Spinal cord (tissue), 10 donors: ENCODE data around the gene FAM217B. TPM values are rescaled to one million over a fixed set of nuclear protein-coding genes. Genes with fewer than 3 reads are reported as not detected.
A peak's percentile ranks its signal among the peaks of the same experiment; 100 is the strongest.

Source experiments
- DNase-seq, 6 donors: peaks; one replicate each; pipeline versions ENCODE4 v3.0.0 to v3.0.0-alpha.2; 2013 to 2015; ENCODE audit warnings: low spot score in 6 of 6, low read depth in 4 of 6
- H3K27ac ChIP-seq: one replicate; pipeline ENCODE4 v1.5.1; 2013; ENCODE audit warnings: low read depth, low read length, control low read depth
- H3K27me3 ChIP-seq: one replicate; pipeline ENCODE4 v1.6.1; 2013; ENCODE audit warnings: low read length; ENCODE audit not compliant: control insufficient read depth, insufficient read depth
- H3K36me3 ChIP-seq: one replicate; pipeline ENCODE4 v1.6.1; 2013; ENCODE audit warnings: low read length; ENCODE audit not compliant: control insufficient read depth, insufficient read depth
- H3K4me1 ChIP-seq: one replicate; pipeline ENCODE4 v1.6.1; 2013; ENCODE audit warnings: low read length; ENCODE audit not compliant: control insufficient read depth, insufficient read depth
- H3K4me3 ChIP-seq: one replicate; pipeline ENCODE4 v1.5.1; 2013; ENCODE audit warnings: low read depth, low read length, control low read depth
- H3K9me3 ChIP-seq: one replicate; pipeline ENCODE4 v1.6.1; 2013; ENCODE audit warnings: low read length; ENCODE audit not compliant: control insufficient read depth, insufficient read depth
- WGBS: methylation state at CpG from one replicate; pipeline ENCODE4 v1.1.5; 2013; ENCODE audit warnings: missing lambda C conversion rate; ENCODE audit not compliant: insufficient coverage; 5-methylcytosine and 5-hydroxymethylcytosine counted together
- long read RNA-seq, 4 donors: transcript quantifications; one replicate each; lab custom pipeline, GENCODE V29; 2026
- polyA plus RNA-seq, 2 donors: library from polyadenylated mRNA; unstranded; fragments of 120-200 nt; gene quantifications; one replicate each; pipeline ENCODE4 v1.2.1, GENCODE V29; 2013; ENCODE audit not compliant: insufficient read length in 2 of 2
- total RNA-seq, 2 donors: library from RNA; depleted of rRNA in 1 of 2; stranded (reverse); fragments of 120-200 nt in 1 of 2; fragments of >200 nt in 1 of 2; gene quantifications; one replicate each; pipeline versions ENCODE4 v1.2.3 to v1.2.4, GENCODE V29; 2013 to 2014
- donor health status: healthy.

FAM217B gene, protein sequence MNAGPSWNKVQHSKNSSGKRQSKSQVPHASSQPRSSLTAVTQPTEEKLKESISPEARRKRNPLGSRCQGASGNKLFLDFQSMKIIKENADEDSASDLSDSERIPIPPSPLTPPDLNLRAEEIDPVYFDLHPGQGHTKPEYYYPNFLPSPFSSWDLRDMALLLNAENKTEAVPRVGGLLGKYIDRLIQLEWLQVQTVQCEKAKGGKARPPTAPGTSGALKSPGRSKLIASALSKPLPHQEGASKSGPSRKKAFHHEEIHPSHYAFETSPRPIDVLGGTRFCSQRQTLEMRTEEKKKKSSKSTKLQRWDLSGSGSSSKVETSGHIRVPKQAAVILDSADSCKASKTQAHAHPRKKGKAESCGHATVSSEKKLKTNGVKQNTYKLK
- total RNA-seq (10 to 100 TPM; 11.9 to 18.2 TPM), polyA plus RNA-seq (10 to 100 TPM; 23.2 to 30.4 TPM)
- long read RNA-seq, donor 1, full-length matches to known transcripts, result 10 of 10 reads
- long read RNA-seq, donor 1, partial matches to known transcripts, result 0 of 10 reads
- long read RNA-seq, donor 1, other reads (novel, unspliced or antisense), result 0 of 10 reads
- long read RNA-seq, donor 2, full-length matches to known transcripts, result 7 of 7 reads
- long read RNA-seq, donor 2, partial matches to known transcripts, result 0 of 7 reads
- long read RNA-seq, donor 2, other reads (novel, unspliced or antisense), result 0 of 7 reads
- long read RNA-seq, donor 3, full-length matches to known transcripts, result 11 of 11 reads
- long read RNA-seq, donor 3, partial matches to known transcripts, result 0 of 11 reads
- long read RNA-seq, donor 3, other reads (novel, unspliced or antisense), result 0 of 11 reads
- long read RNA-seq, donor 4, full-length matches to known transcripts, result 8 of 8 reads
- long read RNA-seq, donor 4, partial matches to known transcripts, result 0 of 8 reads
- long read RNA-seq, donor 4, other reads (novel, unspliced or antisense), result 0 of 8 reads

- no peaks in the 10 kb centered on the region for H3K27me3 ChIP-seq
- no peaks in the 10 kb centered on the region for H3K9me3 ChIP-seq
- H3K4me3 ChIP-seq, result peak within 1 kb of the TSS; percentile 83
- DNase-seq, result peak; percentile 76 to 97 (median 88)
- WGBS, result 0% methylated on average over 57 of the region's 57 CpGs
- H3K27ac ChIP-seq, result peak within 1 kb of the TSS; percentile 96
- H3K36me3 ChIP-seq, result peaks cover 17% of the 10 kb centered on the region
- H3K4me1 ChIP-seq, result peaks cover 30% of the 10 kb centered on the region
Measured at GRCh38 chr20:59940129-59940955, at the start of gene FAM217B, which contains the start of gene PPP1R3D. Gene FAM217B, plus strand, starts transcription at chr20:59940389. Its CDS starts 3,555 bp downstream, at chr20:59943944. Gene PPP1R3D, minus strand, starts transcription at chr20:59940305. Its CDS starts 374 bp downstream, at chr20:59939931.

DNA sequence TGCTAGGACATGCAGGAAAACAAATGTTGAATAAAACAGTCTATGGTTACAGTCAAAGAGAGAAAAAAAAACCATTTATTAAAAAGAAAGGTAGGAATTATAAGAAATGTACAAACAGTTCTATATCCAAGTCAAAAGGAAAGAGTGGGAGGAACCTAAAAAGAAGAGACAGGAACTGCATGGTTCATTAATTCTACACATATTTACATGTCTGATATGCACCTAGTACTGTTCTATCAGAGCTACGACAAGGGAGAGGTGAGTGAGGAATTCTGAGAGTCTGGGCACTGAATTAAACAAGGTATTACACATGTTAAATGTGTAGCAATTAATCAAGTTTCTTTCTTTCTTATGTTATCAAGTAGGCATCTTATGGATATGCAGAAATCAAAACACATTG is 48.6 kb upstream of the FAM217B start:
- H3K27me3 ChIP-seq, result no peaks in the 10 kb centered on the region
- H3K9me3 ChIP-seq, result no peaks in the 10 kb centered on the region
- H3K36me3 ChIP-seq, result no peaks in the 10 kb centered on the region
- DNase-seq, result no peak
- no peak overlapping the region for H3K27ac ChIP-seq
- no peak overlapping the region for H3K4me3 ChIP-seq
- WGBS, result no CpG with 5 or more reads among the region's 1 CpG
- H3K4me1 ChIP-seq, result no peaks in the 10 kb centered on the region

DNA sequence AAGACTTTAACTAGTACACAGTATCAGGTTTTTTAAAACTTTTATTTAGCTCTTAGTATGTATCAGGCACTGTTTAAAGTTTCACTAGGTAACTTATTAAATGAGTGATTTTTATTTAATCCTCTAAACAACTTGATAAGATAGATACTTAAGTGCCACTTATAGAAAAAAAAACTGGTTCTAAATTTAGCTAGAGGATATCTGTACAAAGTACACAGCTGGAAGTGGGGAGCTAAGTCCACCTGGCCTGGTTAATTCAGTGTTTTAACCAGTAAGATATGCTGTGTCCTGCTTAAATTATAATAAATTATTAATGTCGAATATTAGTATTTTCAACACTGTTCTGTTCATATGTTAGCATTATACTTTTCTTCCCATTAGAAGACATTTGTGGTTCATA is 44.3 kb upstream of the FAM217B start:
- no peak overlapping the region for H3K27ac ChIP-seq
- no peaks in the 10 kb centered on the region for H3K9me3 ChIP-seq
- no peak overlapping the region for H3K4me3 ChIP-seq
- H3K27me3 ChIP-seq, result no peaks in the 10 kb centered on the region
- no CpG with 5 or more reads among the region's 1 CpG for WGBS
- no peaks in the 10 kb centered on the region for H3K4me1 ChIP-seq
- no peaks in the 10 kb centered on the region for H3K36me3 ChIP-seq
- DNase-seq, result no peak

- no peak for DNase-seq
- no peaks in the 10 kb centered on the region for H3K9me3 ChIP-seq
- H3K36me3 ChIP-seq, result no peaks in the 10 kb centered on the region
- no peaks in the 10 kb centered on the region for H3K27me3 ChIP-seq
- no peak overlapping the region for H3K27ac ChIP-seq
- no peaks in the 10 kb centered on the region for H3K4me1 ChIP-seq
- 100% methylated on average over 1 of the region's 3 CpGs for WGBS
- H3K4me3 ChIP-seq, result no peak overlapping the region
Measured at GRCh38 chr20:59902470-59902869, 37.7 kb upstream of the FAM217B start.

GRCh38 chr20:59903621-59904020 is 36.6 kb upstream of the FAM217B start:
- H3K4me3 ChIP-seq, result no peak overlapping the region
- H3K27ac ChIP-seq, result no peak overlapping the region
- no CpG with 5 or more reads among the region's 1 CpG for WGBS
- H3K27me3 ChIP-seq, result no peaks in the 10 kb centered on the region
- H3K9me3 ChIP-seq, result no peaks in the 10 kb centered on the region
- no peaks in the 10 kb centered on the region for H3K4me1 ChIP-seq
- DNase-seq, result peak in 1 of 6 donors; percentile 8
- no peaks in the 10 kb centered on the region for H3K36me3 ChIP-seq

DNA sequence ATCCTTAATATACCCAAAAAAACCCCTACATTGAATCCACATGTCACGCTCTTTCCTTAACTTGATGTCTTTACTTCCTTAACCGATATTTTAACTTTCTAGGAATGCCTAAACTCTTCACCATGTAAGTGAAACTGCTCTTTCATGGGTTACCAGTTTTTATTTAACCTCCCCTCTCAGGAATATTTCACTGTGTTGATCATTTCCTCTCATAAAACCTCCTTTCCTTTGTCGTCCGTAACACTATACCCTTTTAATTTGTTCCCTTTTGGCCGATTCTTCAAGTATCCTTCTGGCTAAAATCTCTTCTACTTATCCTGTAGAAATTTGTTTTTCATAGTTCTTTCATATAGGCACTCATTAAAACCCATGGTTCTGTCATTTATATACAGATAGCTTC is 31.3 kb upstream of the FAM217B start:
- no peak for DNase-seq
- WGBS, result 83% methylated on average over 5 of the region's 5 CpGs
- Histone ChIP-seq H3K27ac (no peak overlapping the region), H3K36me3 (no peaks in the 10 kb centered on the region), H3K4me3 (no peak overlapping the region), H3K27me3 (no peaks in the 10 kb centered on the region), H3K4me1 (no peaks in the 10 kb centered on the region), H3K9me3 (no peaks in the 10 kb centered on the region)

DNA sequence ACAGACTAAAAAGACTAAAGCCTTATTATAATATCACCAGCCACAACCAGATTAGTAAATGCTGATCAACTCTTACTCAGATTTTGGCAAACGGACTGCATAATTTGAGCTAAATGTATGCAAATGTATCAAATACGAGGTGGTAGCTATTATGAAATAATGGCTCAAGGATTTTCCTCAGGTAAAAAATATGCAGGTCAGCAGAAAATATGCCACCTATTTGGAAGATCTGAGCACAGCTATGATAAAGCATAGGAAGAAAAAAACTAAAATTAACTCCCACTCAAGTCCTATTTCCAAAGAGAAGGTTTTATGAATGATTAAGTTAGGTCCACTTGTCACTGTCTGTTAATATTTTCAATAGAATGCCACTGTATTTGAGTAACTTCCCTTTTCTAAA is 29.1 kb upstream of the FAM217B start:
- Histone ChIP-seq H3K27ac (no peak overlapping the region), H3K4me3 (no peak overlapping the region), H3K4me1 (no peaks in the 10 kb centered on the region), H3K36me3 (no peaks in the 10 kb centered on the region), H3K27me3 (no peaks in the 10 kb centered on the region), H3K9me3 (no peaks in the 10 kb centered on the region)
- no peak for DNase-seq
- whole genome bisulfite sequencing, result no CpG with 5 or more reads among the region's 2 CpGs

DNA sequence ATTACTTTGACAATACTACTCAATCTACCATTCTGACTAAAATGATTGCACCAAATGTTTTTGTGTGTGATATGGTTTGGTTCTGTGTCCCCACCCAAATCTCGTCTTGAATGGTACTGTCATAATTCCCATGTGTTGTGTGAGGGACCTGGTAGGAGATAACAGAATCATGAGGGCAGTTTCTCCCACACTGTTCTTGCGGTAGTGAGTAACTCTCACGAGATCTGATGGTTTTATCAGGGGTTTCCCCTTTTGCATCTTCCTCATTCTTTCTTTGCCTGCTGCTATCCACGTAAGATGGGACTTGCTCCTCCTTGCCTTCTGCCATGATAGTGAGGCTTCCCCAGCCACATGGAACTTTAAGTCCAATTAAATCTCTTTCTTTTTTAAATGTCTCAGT is 27.6 kb upstream of the FAM217B start:
- H3K27ac ChIP-seq, result no peak overlapping the region
- H3K4me1 ChIP-seq, result no peaks in the 10 kb centered on the region
- no peaks in the 10 kb centered on the region for H3K9me3 ChIP-seq
- H3K36me3 ChIP-seq, result no peaks in the 10 kb centered on the region
- no peaks in the 10 kb centered on the region for H3K27me3 ChIP-seq
- no peak for DNase-seq
- no peak overlapping the region for H3K4me3 ChIP-seq
- WGBS, result 60% methylated on average over 1 of the region's 4 CpGs

GRCh38 chr20:59920944-59921343 is 19.2 kb upstream of the FAM217B start:
- Histone ChIP-seq H3K4me3 (no peak overlapping the region), H3K9me3 (no peaks in the 10 kb centered on the region), H3K27ac (no peak overlapping the region), H3K27me3 (no peaks in the 10 kb centered on the region), H3K36me3 (no peaks in the 10 kb centered on the region), H3K4me1 (no peaks in the 10 kb centered on the region)
- DNase-seq, result no peak
